Measurements from ENCODE around the gene ZNF630.
"Not testable (repeated sequence)": the region's sequence is repeated elsewhere in the genome, so short reads cannot be mapped to it uniquely, and the experiment has no call there.

Gene ZNF630

GRCh38 chrX:48028091-48028490 lies 43.3 kb downstream of the ZNF630 start:
- no peak for DNase-seq (ENCODE audit: low read depth in 2 of 2)

- not testable (repeated sequence) for DNase-seq (ENCODE audit: low read depth in 2 of 2)
Measured at GRCh38 chrX:48027545-48027944, 43.9 kb downstream of the ZNF630 start.

DNA sequence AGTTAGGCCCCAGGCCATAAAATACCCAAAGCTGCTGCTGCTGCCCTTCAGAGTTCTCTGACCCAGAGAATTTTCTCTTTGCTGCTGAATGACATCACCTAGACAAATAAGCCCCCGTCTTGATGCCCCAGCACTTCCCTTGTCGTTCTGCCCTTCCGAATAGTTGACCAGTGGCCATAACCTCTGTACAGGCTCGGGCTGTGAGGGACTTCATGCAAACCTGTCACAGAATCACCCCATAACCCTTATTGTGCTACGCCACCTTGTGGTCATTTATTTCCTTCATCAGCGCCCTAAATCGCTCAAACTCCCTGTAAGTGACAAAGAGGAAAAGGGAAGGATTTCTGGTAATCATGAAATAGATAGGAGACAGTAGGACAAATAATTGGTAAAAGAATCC lies 45.9 kb downstream of the ZNF630 start:
- peak in 1 of 2 donors; percentile 11 for DNase-seq (ENCODE audit: low read depth in 2 of 2)

DNA sequence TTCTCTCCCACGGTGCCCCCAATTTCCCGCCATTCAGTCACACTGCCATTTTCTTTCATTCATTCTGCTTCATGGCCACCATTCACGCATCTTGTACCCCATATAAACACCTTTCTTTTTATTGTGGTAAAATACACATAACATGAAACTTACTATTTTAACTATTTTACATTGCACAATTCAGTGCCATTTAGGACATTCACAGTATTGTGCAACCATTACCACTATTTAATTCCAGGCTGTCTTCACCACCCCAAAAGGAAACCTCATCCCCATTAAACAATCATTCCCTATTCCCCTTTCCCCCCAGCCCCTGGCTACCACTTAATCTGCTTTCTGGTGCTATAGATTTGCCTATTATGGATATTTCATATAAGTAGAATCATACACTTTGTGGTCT lies 48.7 kb downstream of the ZNF630 start:
- DNase-seq (ENCODE audit: low read depth in 2 of 2), result no peak

DNA sequence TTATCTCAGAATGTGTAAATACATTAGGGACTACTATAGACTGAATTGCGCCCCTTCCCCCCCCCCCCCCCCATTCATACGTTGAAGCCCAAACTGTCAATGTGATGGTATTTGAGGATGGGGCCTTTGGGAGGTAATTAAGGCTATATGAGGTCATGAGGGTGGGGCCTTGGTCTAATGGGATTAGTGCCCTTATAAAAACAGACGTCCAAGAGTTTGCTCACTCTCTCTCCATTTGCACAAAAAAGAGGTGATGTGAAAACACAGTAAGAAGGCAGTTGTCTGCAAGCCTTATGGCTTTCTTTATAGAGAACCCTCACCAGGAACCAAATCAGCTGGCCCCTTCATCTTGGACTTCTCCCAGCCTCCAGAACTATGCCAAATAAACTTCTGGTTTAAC lies 49.3 kb downstream of the ZNF630 start:
- no peak for DNase-seq (ENCODE audit: low read depth in 2 of 2)

DNA sequence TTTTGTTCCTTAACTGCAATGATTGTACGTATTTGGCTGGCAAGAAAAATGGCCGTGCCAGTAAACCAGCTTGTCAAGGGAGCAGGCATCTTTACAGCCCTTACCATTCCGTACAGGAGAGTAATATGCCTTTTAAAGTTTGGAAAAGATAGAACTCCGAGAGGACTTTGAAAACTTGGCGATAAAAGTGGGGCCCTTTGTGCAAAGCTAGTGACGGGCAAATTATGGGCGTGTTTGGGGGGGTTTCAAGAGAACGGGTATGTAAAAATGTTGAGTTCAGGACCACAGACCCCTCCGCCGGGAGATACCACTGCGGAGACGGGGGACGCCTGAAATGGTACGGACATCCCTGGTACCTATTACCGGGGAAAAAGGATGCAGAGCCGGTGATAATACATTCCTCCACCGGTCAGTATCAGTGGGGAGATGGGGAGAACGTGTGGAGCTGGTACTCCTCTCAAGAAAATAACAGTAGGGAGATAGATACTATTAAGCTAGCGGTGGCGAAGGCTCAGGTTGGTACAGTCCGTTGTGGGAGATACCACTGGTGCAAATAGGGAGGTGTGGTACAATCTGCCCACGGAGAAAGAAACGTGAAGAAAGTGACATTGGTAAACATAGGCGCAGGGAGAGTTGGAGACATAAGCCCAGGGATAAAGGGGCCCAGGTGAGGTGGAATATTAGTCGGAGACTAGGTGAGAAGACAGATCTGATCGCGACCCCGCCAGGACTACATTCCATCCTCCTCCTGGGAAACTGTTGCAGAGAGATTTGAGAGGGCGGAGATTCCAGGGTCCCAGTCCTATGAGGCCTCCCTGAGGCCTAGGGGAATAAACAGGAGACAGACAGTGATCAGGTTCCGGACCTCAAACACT lies 50.2 kb downstream of the ZNF630 start:
- peak; percentile 30 to 40 for DNase-seq (ENCODE audit: low read depth in 2 of 2)

DNA sequence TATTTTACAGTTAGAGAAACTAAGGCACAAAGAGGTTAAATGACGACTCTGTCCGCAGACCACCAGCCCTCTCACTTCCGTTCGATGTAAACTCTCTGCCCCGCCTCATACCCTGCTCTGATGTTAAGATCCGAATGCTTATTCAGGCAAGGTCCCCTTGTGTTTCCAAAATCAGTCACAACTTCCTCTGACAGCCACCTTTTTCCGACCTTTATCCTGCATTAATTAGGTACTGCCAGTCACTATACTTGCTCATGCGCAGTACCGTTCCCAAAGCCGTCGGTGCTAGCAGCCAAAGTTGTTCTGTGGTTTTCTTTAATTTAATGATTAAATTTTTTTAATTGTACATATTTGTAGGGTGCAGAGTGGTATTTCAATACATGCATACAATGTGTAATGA lies 51.0 kb downstream of the ZNF630 start:
- DNase-seq (ENCODE audit: low read depth in 2 of 2), result peak in 1 of 2 donors; percentile 14

GRCh38 chrX:48019892-48020291 lies 51.5 kb downstream of the ZNF630 start:
- DNase-seq (ENCODE audit: low read depth in 2 of 2), result not testable (repeated sequence)

- not testable (repeated sequence) for DNase-seq (ENCODE audit: low read depth in 2 of 2)
Measured at GRCh38 chrX:48016583-48017310, 54.7 kb downstream of the ZNF630 start.

- not testable (repeated sequence) for DNase-seq (ENCODE audit: low read depth in 2 of 2)
Measured at GRCh38 chrX:48009445-48009960, 61.9 kb downstream of the ZNF630 start.

Data from activated CD8-positive, alpha-beta memory T cell treated with anti-CD3 and anti-CD28 coated beads for 4 hours (primary cell).